NT2/D1 (cell line): ENCODE measurements around the gene MFAP2.
"Not testable (repeated sequence)": the region's sequence is repeated elsewhere in the genome, so short reads cannot be mapped to it uniquely, and the experiment has no call there.

Experiments used
- DNase-seq: peaks from one replicate; pipeline ENCODE4 v3.0.0-alpha.2; 2011; ENCODE audit warnings: low read depth, low spot score
- H3K27me3 ChIP-seq: 2 replicates; pipeline ENCODE4 v1.6.0; 2011; ENCODE audit warnings: mild to moderate bottlenecking; ENCODE audit not compliant: insufficient read length, insufficient read depth
- H3K36me3 ChIP-seq: 2 replicates; pipeline ENCODE4 v1.6.1; 2011; ENCODE audit warnings: mild to moderate bottlenecking, low read length, mixed read lengths; ENCODE audit not compliant: insufficient read depth, insufficient read length
- H3K4me1 ChIP-seq: 2 replicates; pipeline ENCODE4 v1.5.1; 2011; ENCODE audit not compliant: insufficient read depth, insufficient read length
- H3K4me3 ChIP-seq: 2 replicates; pipeline ENCODE4 v1.5.1; 2011; ENCODE audit warnings: low read depth; ENCODE audit not compliant: insufficient read length
- H3K9ac ChIP-seq: 2 replicates; pipeline ENCODE4 v1.6.0; 2011; ENCODE audit warnings: low read depth; ENCODE audit not compliant: insufficient read length
- H3K9me3 ChIP-seq: 2 replicates; pipeline ENCODE4 v1.5.1; 2011; ENCODE audit warnings: mild to moderate bottlenecking, low read length; ENCODE audit not compliant: insufficient read depth
- SUZ12 ChIP-seq: IDR thresholded peaks from 2 replicates; pipeline ENCODE4 v1.6.1; 2011; ENCODE audit not compliant: insufficient read length, insufficient read depth; ENCODE audit errors: extremely low read depth
- YY1 ChIP-seq: IDR thresholded peaks from 2 replicates; pipeline ENCODE4 v1.6.1; 2011; ENCODE audit not compliant: insufficient read length, insufficient read depth
- ZNF274 ChIP-seq: IDR thresholded peaks from 2 replicates; pipeline ENCODE4 v1.6.1; 2011; ENCODE audit warnings: mild to moderate bottlenecking, low read depth, low read length

The MFAP2 gene

GRCh38 chr1:16967962-16968361, 12.5 kb downstream of the MFAP2 start:
- H3K4me3 ChIP-seq = no peak overlapping the region
- DNase-seq = no peak
- H3K9ac ChIP-seq = peak overlapping the region; percentile 21
- H3K9me3 ChIP-seq = no peaks in the 10 kb centered on the region
- H3K36me3 ChIP-seq = peaks cover 49% of the 10 kb centered on the region
- TF ChIP-seq YY1 (no peak), SUZ12 (no peak), ZNF274 (no peak)
- H3K4me1 ChIP-seq = peaks cover 8% of the 10 kb centered on the region
- no peaks in the 10 kb centered on the region for H3K27me3 ChIP-seq

- TF ChIP-seq SUZ12 = no peak
- no peak for TF ChIP-seq YY1
- no peak for TF ChIP-seq ZNF274
Observed at GRCh38 chr1:16967095-16967575, 13.3 kb downstream of the MFAP2 start.

GRCh38 chr1:16966282-16966681, 14.1 kb downstream of the MFAP2 start:
- Histone ChIP-seq H3K4me1 (peaks cover 8% of the 10 kb centered on the region), H3K4me3 (no peak overlapping the region), H3K36me3 (peaks cover 34% of the 10 kb centered on the region), H3K9me3 (no peaks in the 10 kb centered on the region), H3K9ac (no peak overlapping the region), H3K27me3 (no peaks in the 10 kb centered on the region)
- TF ChIP-seq YY1 (no peak), ZNF274 (no peak), SUZ12 (no peak)
- DNase-seq = no peak

More at GRCh38 chr1:16967095-16967575, 13.3 kb downstream of the MFAP2 start:
- no peak overlapping the region for H3K9ac ChIP-seq
- peaks cover 42% of the 10 kb centered on the region for H3K36me3 ChIP-seq
- H3K4me3 ChIP-seq = no peak overlapping the region
- H3K9me3 ChIP-seq = no peaks in the 10 kb centered on the region
- H3K27me3 ChIP-seq = no peaks in the 10 kb centered on the region
- H3K4me1 ChIP-seq = peaks cover 8% of the 10 kb centered on the region
- no peak for DNase-seq

- TF ChIP-seq YY1 = no peak
- Histone ChIP-seq H3K27me3 (no peaks in the 10 kb centered on the region), H3K4me1 (peaks cover 7% of the 10 kb centered on the region), H3K36me3 (peaks cover 27% of the 10 kb centered on the region), H3K9me3 (no peaks in the 10 kb centered on the region), H3K9ac (no peak overlapping the region), H3K4me3 (no peak overlapping the region)
- no peak for DNase-seq
Observed at GRCh38 chr1:16965486-16966067, 14.8 kb downstream of the MFAP2 start.

- peaks cover 21% of the 10 kb centered on the region for H3K36me3 ChIP-seq
- not testable (repeated sequence) for H3K9me3 ChIP-seq, H3K4me1 ChIP-seq, DNase-seq, H3K4me3 ChIP-seq, H3K27me3 ChIP-seq, H3K9ac ChIP-seq
Observed at GRCh38 chr1:16964169-16964568, 16.3 kb downstream of the MFAP2 start.

GRCh38 chr1:16961297-16962133, 18.9 kb downstream of the MFAP2 start:
- Histone ChIP-seq H3K27me3 (no peaks in the 10 kb centered on the region), H3K9ac (peak overlapping the region; percentile 67), H3K9me3 (no peaks in the 10 kb centered on the region), H3K4me3 (no peak overlapping the region), H3K4me1 (no peaks in the 10 kb centered on the region), H3K36me3 (peaks cover 9% of the 10 kb centered on the region)
- DNase-seq = no peak
- no peak for TF ChIP-seq SUZ12
- no peak for TF ChIP-seq ZNF274
- TF ChIP-seq YY1 = no peak

GRCh38 chr1:16960560-16961296, 19.7 kb downstream of the MFAP2 start:
- no peaks in the 10 kb centered on the region for H3K9me3 ChIP-seq
- peaks cover 9% of the 10 kb centered on the region for H3K36me3 ChIP-seq
- no peaks in the 10 kb centered on the region for H3K27me3 ChIP-seq
- peak overlapping the region; percentile 37 for H3K4me3 ChIP-seq
- TF ChIP-seq ZNF274 = no peak
- no peak for TF ChIP-seq SUZ12
- no peak for TF ChIP-seq YY1
- H3K9ac ChIP-seq = peak overlapping the region; percentile 67
- H3K4me1 ChIP-seq = no peaks in the 10 kb centered on the region
- peak; percentile 75 for DNase-seq
